Spleen (tissue), 11 donors: ENCODE data around the gene PLCH1. TPM values are rescaled to one million over a fixed set of nuclear protein-coding genes. Genes with fewer than 3 reads are reported as not detected.

Source experiments
- DNase-seq: peaks from one replicate; pipeline ENCODE4 v3.0.0-alpha.2; 2020
- H3K27ac ChIP-seq, 8 donors: fragments of 200-600 bp; sonication (generic) in 7 of 8; 1 replicate in 4 of 8; 2 replicates in 4 of 8; pipeline versions ENCODE4 v1.5.0 to v1.8.0; 2016 to 2021; ENCODE audit warnings: inconsistent platforms in 4 of 8, mild to moderate bottlenecking in 4 of 8, moderate library complexity in 1 of 8
- H3K27me3 ChIP-seq, 7 donors: fragments of 200-600 bp; sonication (generic) in 6 of 7; replicated peaks in 1 of 7; 1 replicate in 4 of 7; 2 replicates in 3 of 7; pipeline versions ENCODE4 v1.5.0 to v1.8.0; 2016 to 2021; ENCODE audit warnings: inconsistent platforms in 3 of 7, mild to moderate bottlenecking in 1 of 7
- H3K36me3 ChIP-seq, 6 donors: fragments of 200-600 bp; sonication (generic) in 5 of 6; 1 replicate in 4 of 6; 2 replicates in 2 of 6; pipeline versions ENCODE4 v1.5.0 to v1.8.0; 2016 to 2021; ENCODE audit warnings: inconsistent platforms in 2 of 6
- H3K4me1 ChIP-seq, 6 donors: fragments of 200-600 bp; sonication (generic) in 5 of 6; 1 replicate in 3 of 6; 2 replicates in 3 of 6; pipeline versions ENCODE4 v1.5.0 to v1.8.0; 2016 to 2021; ENCODE audit warnings: inconsistent platforms in 3 of 6
- H3K4me3 ChIP-seq, 8 donors: fragments of 200-600 bp; sonication (generic) in 7 of 8; 1 replicate in 4 of 8; 2 replicates in 4 of 8; pipeline versions ENCODE4 v1.5.0 to v1.8.0; 2016 to 2021; ENCODE audit warnings: inconsistent platforms in 4 of 8, mild to moderate bottlenecking in 4 of 8, moderate library complexity in 2 of 8
- H3K9me3 ChIP-seq, 8 donors: fragments of 200-600 bp; sonication (generic) in 7 of 8; 1 replicate in 4 of 8; 2 replicates in 4 of 8; pipeline versions ENCODE4 v1.5.0 to v1.8.0; 2016 to 2021; ENCODE audit warnings: inconsistent platforms in 4 of 8
- CTCF ChIP-seq, 11 experiments: fragments of 200-600 bp in 7 of 11; fragments of 450-650 bp in 4 of 11; sonication (generic) in 4 of 11; IDR thresholded peaks in 8 of 11; conservative IDR thresholded peaks in 3 of 11; 1 replicate in 7 of 11; 2 replicates in 4 of 11; pipeline versions ENCODE4 v1.4.0 to v1.8.0; 2016 to 2021; ENCODE audit warnings: antibody characterized with exemption in 11 of 11, inconsistent platforms in 4 of 11, mild to moderate bottlenecking in 1 of 11
- POLR2A ChIP-seq, 3 donors: fragments of 450-650 bp; IDR thresholded peaks; one replicate each; pipeline ENCODE4 v1.5.1; 2017; ENCODE audit warnings: antibody characterized with exemption in 3 of 3, mild to moderate bottlenecking in 1 of 3
- POLR2AphosphoS5 ChIP-seq, 3 donors: sonication (generic); formaldehyde crosslinking; IDR thresholded peaks; one replicate each; pipeline ENCODE4 v1.5.1; 2017; ENCODE audit warnings: antibody characterized with exemption in 3 of 3
- WGBS, 5 donors: extraction: QIAGEN DNeasy Blood & Tissue Kit in 3 of 5; methylation state at CpG; one replicate each; pipeline versions ENCODE4 v1.1.5 to v1.1.7; 2013 to 2018; 5-methylcytosine and 5-hydroxymethylcytosine counted together
- intact Hi-C: fragments of 100-400 bp; cut with DNase I; formaldehyde crosslinking; loops from one replicate; pipeline ENCODE4 v1.15.0; 2023; ENCODE audit warnings: low total_unique reads
- polyA plus RNA-seq, 3 donors: library from polyadenylated mRNA; stranded (reverse); fragments of 200-250 nt; gene quantifications; one replicate each; pipeline ENCODE4 v1.2.1, GENCODE V29; 2013
- total RNA-seq, 7 donors: library from RNA; depleted of rRNA in 3 of 7; stranded (reverse); fragments of >200 nt in 3 of 7; fragmentation: NEBNext Ultra II Directional in 4 of 7; extraction: Animal tissue kit (Norgen Biotek cat#: 25700) in 4 of 7; gene quantifications; one replicate each; pipeline versions ENCODE4 v1.1.0 to v1.2.1, GENCODE V29; 2016 to 2021
- donor health status: healthy with polysubstance abuse.
- donor health status: DM: no; HTN: no; CAD: no; lungs with moderate emphysema.
- donor health status: DM: no; HTN: no; CAD: no.
- donor health status: Bipolar disorder and iron deficiency.
- donor health status: healthy.
- donor health status: DM: no; HTN: no; CAD: no.
- donor health status: DM: yes; HTN: yes; CAD: no.

The PLCH1 gene
- total and polyA plus RNA-seq, 10 donors: 0.02 to 0.37 (median 0.13) TPM; not detected in 1

- Histone ChIP-seq H3K27me3 (no peaks in the 10 kb centered on the region), H3K36me3 (peaks cover 0 to 61% (median 7%) of the 10 kb centered on the region in 6 donors), H3K9me3 (peaks cover 0 to 25% (median 24%) of the 10 kb centered on the region in 8 donors), H3K27ac (no peak overlapping the region), H3K4me1 (no peaks in the 10 kb centered on the region), H3K4me3 (no peak overlapping the region)
- TF ChIP-seq CTCF (IDR thresholded peaks at IDR 0.05 in 8 of 11, conservative IDR thresholded peaks at IDR 0.05 in 3 of 11): no peak
- TF ChIP-seq POLR2AphosphoS5 (IDR thresholded peaks at IDR 0.05): no peak
- TF ChIP-seq POLR2A (IDR thresholded peaks at IDR 0.05): no peak
- intact Hi-C loops: no loop called here
- DNase-seq: no peak
Measured at GRCh38 chr3:155778462-155778861, 33.6 kb upstream of the PLCH1 start.

GRCh38 chr3:155772801-155773200 lies 27.9 kb upstream of the PLCH1 start:
- DNase-seq: no peak
- no peak overlapping the region for H3K27ac ChIP-seq
- no peaks in the 10 kb centered on the region for H3K4me1 ChIP-seq
- peaks cover 0 to 56% (median 6%) of the 10 kb centered on the region in 6 donors for H3K36me3 ChIP-seq
- WGBS, 5 donors: 88 to 100% (median 90%) methylated on average over 1 of the region's 1 CpG
- no peaks in the 10 kb centered on the region for H3K27me3 ChIP-seq
- intact Hi-C loops: no loop called here
- H3K9me3 ChIP-seq: peaks cover 0 to 14% (median 10%) of the 10 kb centered on the region in 8 donors
- no peak for TF ChIP-seq POLR2A (IDR thresholded peaks at IDR 0.05)
- TF ChIP-seq POLR2AphosphoS5 (IDR thresholded peaks at IDR 0.05): no peak
- TF ChIP-seq CTCF (IDR thresholded peaks at IDR 0.05 in 8 of 11, conservative IDR thresholded peaks at IDR 0.05 in 3 of 11): no peak
- no peak overlapping the region for H3K4me3 ChIP-seq

- H3K4me3 ChIP-seq: no peak overlapping the region
- WGBS, 5 donors: 87 to 99% (median 89%) methylated on average over 6 of the region's 6 CpGs
- no peak for DNase-seq
- TF ChIP-seq POLR2A (IDR thresholded peaks at IDR 0.05): no peak
- TF ChIP-seq CTCF (IDR thresholded peaks at IDR 0.05 in 8 of 11, conservative IDR thresholded peaks at IDR 0.05 in 3 of 11): no peak
- peaks cover 0 to 14% (median 10%) of the 10 kb centered on the region in 8 donors for H3K9me3 ChIP-seq
- no peaks in the 10 kb centered on the region for H3K27me3 ChIP-seq
- no peaks in the 10 kb centered on the region for H3K4me1 ChIP-seq
- H3K27ac ChIP-seq: no peak overlapping the region
- peaks cover 0 to 66% (median 6%) of the 10 kb centered on the region in 6 donors for H3K36me3 ChIP-seq
- intact Hi-C loops: no loop called here
Measured at GRCh38 chr3:155771126-155771525, 26.3 kb upstream of the PLCH1 start.

GRCh38 chr3:155766206-155766605 lies 21.3 kb upstream of the PLCH1 start:
- Histone ChIP-seq H3K4me1 (no peaks in the 10 kb centered on the region), H3K27me3 (no peaks in the 10 kb centered on the region), H3K9me3 (peaks cover 0 to 14% (median 10%) of the 10 kb centered on the region in 8 donors), H3K27ac (no peak overlapping the region), H3K36me3 (peaks cover 0 to 61% (median 5%) of the 10 kb centered on the region in 6 donors), H3K4me3 (no peak overlapping the region)
- no peak for DNase-seq
- intact Hi-C loops: no loop called here
- TF ChIP-seq POLR2A (IDR thresholded peaks at IDR 0.05) (no peak), POLR2AphosphoS5 (IDR thresholded peaks at IDR 0.05) (no peak), CTCF (IDR thresholded peaks at IDR 0.05 in 8 of 11, conservative IDR thresholded peaks at IDR 0.05 in 3 of 11) (no peak)
- 86 to 97% (median 90%) methylated on average over 1 of the region's 1 CpG for WGBS, 5 donors
